Erythroblast (primary cell): Measurements from ENCODE around the gene TMEM156.

Experiments used
- GATA1 ChIP-seq: IDR thresholded peaks from 2 replicates; pipeline ENCODE4 v1.6.1; 2011; ENCODE audit warnings: low read depth, mild to moderate bottlenecking, control low read depth, low read length, moderate library complexity
- POLR2A ChIP-seq: IDR thresholded peaks from 2 replicates; pipeline ENCODE4 v1.6.1; 2011; ENCODE audit warnings: mild to moderate bottlenecking, low read length

- TF ChIP-seq POLR2A, result no peak
- TF ChIP-seq GATA1, result no peak
Observed at GRCh38 chr4:38995660-38996005, 36.6 kb downstream of the TMEM156 start.
